ENCODE data around the gene ZNF324.
A peak's percentile ranks its signal among the peaks of the same experiment; 100 is the strongest.

ZNF324 gene

DNA sequence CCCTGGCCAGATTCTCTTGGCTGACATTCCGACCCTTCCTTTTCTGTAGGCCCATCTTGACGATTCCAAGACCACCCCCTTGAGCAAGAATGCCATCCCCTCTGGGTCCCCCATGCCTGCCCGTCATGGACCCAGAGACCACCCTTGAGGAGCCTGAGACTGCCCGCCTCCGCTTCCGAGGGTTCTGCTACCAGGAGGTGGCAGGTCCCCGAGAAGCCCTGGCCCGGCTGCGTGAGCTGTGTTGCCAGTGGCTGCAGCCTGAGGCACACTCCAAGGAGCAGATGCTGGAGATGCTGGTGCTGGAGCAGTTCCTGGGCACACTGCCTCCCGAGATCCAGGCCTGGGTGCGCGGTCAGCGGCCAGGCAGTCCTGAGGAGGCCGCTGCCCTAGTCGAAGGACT, 10.2 kb downstream of the ZNF324 start:
- no peak for DNase-seq
- no peak for TF ChIP-seq POLR2A (IDR thresholded peaks at IDR 0.05; ENCODE audit: low read length)
- TF ChIP-seq GATA1 (IDR thresholded peaks at IDR 0.05; ENCODE audit: low read depth, low read length) = no peak

GRCh38 chr19:58477871-58478270, 11.0 kb downstream of the ZNF324 start:
- DNase-seq = no peak
- TF ChIP-seq POLR2A (IDR thresholded peaks at IDR 0.05; ENCODE audit: low read length) (no peak), GATA1 (IDR thresholded peaks at IDR 0.05; ENCODE audit: low read depth, low read length) (no peak)

GRCh38 chr19:58479303-58479702, 12.4 kb downstream of the ZNF324 start:
- DNase-seq = no peak
- TF ChIP-seq POLR2A (IDR thresholded peaks at IDR 0.05; ENCODE audit: low read length) (no peak), GATA1 (IDR thresholded peaks at IDR 0.05; ENCODE audit: low read depth, low read length) (no peak)

DNA sequence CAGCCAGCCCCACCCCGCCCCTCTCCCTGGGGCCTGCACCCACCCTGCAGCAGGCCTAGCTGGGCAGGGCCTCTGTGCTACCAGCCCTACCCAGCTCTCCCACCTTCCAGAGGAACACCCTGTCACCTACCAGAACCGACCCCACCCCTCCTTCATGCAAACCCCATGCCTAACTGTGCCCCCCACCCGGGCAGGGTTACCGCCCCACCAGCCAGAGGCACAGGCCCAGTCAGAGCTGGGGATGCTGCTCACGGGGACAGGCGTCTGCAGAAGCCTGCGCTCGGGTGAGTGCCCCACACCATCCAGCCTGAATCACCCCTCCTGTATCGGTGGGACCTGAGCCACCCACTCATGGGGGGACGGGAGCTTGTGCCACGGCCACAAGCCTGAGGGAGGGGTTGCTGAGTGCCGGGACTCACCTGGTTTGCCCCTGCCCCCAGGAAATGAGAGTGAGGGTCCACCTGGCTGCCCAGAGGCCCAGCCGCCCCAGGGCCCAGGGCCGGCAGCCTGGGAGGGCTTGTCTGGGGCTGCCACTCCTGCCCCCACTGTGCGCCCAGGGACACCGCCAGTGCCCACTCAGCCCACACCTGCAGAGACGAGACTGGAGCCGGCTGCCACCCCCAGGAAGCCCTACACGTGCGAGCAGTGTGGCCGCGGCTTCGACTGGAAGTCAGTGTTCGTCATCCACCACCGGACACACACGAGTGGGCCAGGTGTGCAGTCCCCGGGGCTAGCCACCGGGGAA, 13.0 kb downstream of the ZNF324 start:
- TF ChIP-seq GATA1 (IDR thresholded peaks at IDR 0.05; ENCODE audit: low read depth, low read length) = no peak
- TF ChIP-seq POLR2A (IDR thresholded peaks at IDR 0.05; ENCODE audit: low read length) = no peak
- DNase-seq = no peak

GRCh38 chr19:58480481-58480830, 13.6 kb downstream of the ZNF324 start:
- no peak for DNase-seq
- TF ChIP-seq POLR2A (IDR thresholded peaks at IDR 0.05; ENCODE audit: low read length) (no peak), GATA1 (IDR thresholded peaks at IDR 0.05; ENCODE audit: low read depth, low read length) (no peak)

GRCh38 chr19:58480831-58481230, 14.0 kb downstream of the ZNF324 start:
- no peak for DNase-seq
- TF ChIP-seq POLR2A (IDR thresholded peaks at IDR 0.05; ENCODE audit: low read length) (no peak), GATA1 (IDR thresholded peaks at IDR 0.05; ENCODE audit: low read depth, low read length) (no peak)

DNA sequence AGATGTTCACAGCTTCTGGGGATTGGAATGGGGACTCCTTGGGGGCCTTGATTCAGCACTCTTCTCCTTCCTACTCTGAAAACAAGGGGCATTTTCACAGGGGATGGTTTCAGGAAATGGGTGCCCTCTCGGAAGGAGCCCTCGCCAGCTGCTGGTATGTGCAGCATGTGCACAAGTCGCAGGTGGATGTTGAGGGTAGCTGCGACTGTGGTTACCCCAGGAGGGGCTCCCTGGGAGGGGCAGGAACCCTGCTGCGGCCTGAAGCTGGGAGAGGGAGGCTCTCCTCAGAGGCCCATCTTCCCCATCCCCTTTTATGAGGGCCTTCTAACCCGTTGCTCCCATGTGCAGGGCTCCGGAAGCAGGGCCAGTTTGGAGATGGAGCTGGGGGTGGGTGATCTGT, 15.5 kb downstream of the ZNF324 start:
- no peak for DNase-seq
- TF ChIP-seq GATA1 (IDR thresholded peaks at IDR 0.05; ENCODE audit: low read depth, low read length) (no peak), POLR2A (IDR thresholded peaks at IDR 0.05; ENCODE audit: low read length) (no peak)

DNA sequence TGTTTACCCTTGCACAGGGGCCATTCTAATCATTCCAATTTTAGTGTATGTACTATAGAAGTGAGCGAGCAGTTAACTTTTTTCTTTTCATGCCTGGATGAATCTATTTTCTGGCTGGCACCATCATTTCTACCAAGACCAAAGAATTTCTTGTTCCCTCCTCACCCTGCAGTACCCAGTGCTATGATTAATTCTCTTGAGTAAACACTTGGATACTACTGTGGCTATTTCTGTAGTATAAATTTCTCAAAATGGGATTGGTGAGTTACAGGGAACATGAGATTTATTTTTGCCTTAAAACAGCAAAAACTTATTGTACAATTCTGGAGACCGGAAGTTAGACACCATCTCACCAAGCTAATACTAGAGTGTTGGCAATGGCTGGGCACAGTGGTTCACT, 16.9 kb downstream of the ZNF324 start:
- no peak for DNase-seq
- TF ChIP-seq POLR2A (IDR thresholded peaks at IDR 0.05; ENCODE audit: low read length) (no peak), GATA1 (IDR thresholded peaks at IDR 0.05; ENCODE audit: low read depth, low read length) (no peak)

- peak in 1 of 2 experiments; percentile 51 for DNase-seq
Observed at GRCh38 chr19:58484349-58484748, 17.5 kb downstream of the ZNF324 start.

DNA sequence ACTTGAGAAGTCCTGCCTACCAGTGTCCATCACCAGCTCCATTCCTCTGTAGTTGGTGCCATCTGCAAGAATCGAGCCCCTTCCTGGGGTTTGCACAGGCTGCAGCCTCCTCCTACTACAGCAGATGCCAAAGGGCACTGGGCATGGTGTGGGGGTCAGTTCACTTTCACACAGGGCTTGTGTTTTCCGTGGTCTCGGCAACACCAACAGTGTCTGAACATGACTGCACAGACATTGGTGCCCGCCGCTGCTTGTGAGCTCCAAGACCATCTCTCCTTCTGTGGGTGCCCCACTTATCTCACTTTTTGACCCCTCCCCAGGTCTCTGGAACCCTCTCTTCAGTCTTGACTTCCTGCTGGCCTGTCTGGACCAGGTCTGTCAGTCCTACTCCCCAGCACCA, 24.5 kb downstream of the ZNF324 start:
- DNase-seq = no peak
- TF ChIP-seq POLR2A (IDR thresholded peaks at IDR 0.05; ENCODE audit: low read length) (no peak), GATA1 (IDR thresholded peaks at IDR 0.05; ENCODE audit: low read depth, low read length) (no peak)

DNA sequence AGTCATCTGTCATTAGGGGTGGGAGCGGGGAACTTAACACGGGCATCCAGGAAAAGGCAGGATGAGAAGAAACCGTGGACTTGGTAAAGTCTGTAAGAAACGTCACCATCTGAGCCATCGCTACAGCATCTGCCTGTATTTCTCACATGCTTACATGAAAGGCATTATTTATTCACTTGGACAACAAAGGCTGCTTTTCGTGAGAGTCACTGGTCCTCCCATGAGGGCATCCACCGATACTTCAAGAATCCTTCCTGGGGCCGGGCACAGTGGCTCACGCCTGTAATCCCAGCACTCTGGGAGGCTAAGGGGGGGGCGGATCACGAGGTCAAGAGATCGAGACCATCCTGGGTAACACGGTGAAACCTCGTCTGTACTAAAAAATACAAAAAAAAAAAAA, 25.4 kb downstream of the ZNF324 start:
- DNase-seq = no peak
- TF ChIP-seq GATA1 (IDR thresholded peaks at IDR 0.05; ENCODE audit: low read depth, low read length) = no peak
- no peak for TF ChIP-seq POLR2A (IDR thresholded peaks at IDR 0.05; ENCODE audit: low read length)

GRCh38 chr19:58497634-58498170, 30.8 kb downstream of the ZNF324 start:
- DNase-seq = no peak
- no peak for TF ChIP-seq GATA1 (IDR thresholded peaks at IDR 0.05; ENCODE audit: low read depth, low read length)
- TF ChIP-seq POLR2A (IDR thresholded peaks at IDR 0.05; ENCODE audit: low read length) = no peak

DNA sequence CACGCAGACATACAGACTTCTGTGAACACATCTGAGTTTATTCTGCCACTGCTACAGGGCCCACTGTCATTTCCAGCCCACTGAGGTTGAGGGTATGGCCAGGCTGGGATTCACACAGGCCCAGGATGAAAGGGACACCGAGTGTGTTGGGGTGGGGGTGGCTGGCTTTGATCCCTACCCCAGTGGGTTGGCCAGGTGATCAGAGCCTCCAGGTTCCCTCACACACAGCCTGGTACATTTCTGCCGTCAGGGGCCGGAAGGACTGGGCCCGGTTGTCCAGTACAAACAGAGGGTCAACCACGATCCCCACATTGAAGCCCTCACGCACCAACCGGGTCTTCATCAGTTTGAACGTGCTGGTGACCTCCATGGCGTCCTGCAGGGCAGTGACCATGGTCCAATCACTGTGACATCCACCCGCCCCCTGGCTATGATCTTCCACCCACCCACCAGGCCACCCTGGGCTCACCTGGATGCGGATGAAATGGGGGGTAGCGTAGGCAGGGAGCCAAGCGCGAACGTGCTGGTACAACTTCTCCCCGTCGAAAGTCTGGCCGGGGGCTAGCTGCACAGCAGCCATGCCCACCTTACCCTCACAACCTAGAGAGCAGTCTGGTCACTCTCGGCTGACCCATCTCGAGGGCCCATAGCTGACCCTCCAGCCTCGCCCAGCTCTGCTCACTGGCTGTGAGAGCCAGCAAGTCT, 31.6 kb downstream of the ZNF324 start:
- TF ChIP-seq GATA1 (IDR thresholded peaks at IDR 0.05; ENCODE audit: low read depth, low read length) (no peak), POLR2A (IDR thresholded peaks at IDR 0.05; ENCODE audit: low read length) (no peak)
- no peak for DNase-seq

- peak; percentile 65 for TF ChIP-seq POLR2A (IDR thresholded peaks at IDR 0.05; ENCODE audit: low read length)
- no peak for TF ChIP-seq GATA1 (IDR thresholded peaks at IDR 0.05; ENCODE audit: low read depth, low read length)
- DNase-seq = peak; percentile 99 to 100
Observed at GRCh38 chr19:58499021-58499927, 32.4 kb downstream of the ZNF324 start.
